HEK293 (cell line): Measurements from ENCODE around the gene TMEM187.

Source experiments
- KLF10 ChIP-seq: fragments of 450-650 bp; IDR thresholded peaks from 2 replicates; pipeline ENCODE4 v1.5.1; 2018; ENCODE audit warnings: missing biosample characterization, mild to moderate bottlenecking, missing genetic modification characterization
- OSR2 ChIP-seq: fragments of 450-650 bp; formaldehyde crosslinking; IDR thresholded peaks from 2 replicates; pipeline ENCODE4 v1.5.1; 2016; ENCODE audit warnings: missing biosample characterization, missing genetic modification characterization
- SETDB1 ChIP-seq: IDR thresholded peaks from one replicate; pipeline ENCODE4 v1.6.1; 2017; ENCODE audit warnings: mild to moderate bottlenecking, low read length, moderate library complexity, mixed read lengths; ENCODE audit not compliant: insufficient read length
- SP3 ChIP-seq: fragments of 450-650 bp; formaldehyde crosslinking; IDR thresholded peaks from 2 replicates; pipeline ENCODE4 v1.5.1; 2016; ENCODE audit warnings: missing biosample characterization, missing genetic modification characterization
- ZFP69B ChIP-seq: fragments of 450-650 bp; formaldehyde crosslinking; IDR thresholded peaks from 2 replicates; pipeline ENCODE4 v1.5.1; 2016; ENCODE audit warnings: missing biosample characterization, missing genetic modification characterization
- ZNF112 ChIP-seq: fragments of 450-650 bp; formaldehyde crosslinking; IDR thresholded peaks from 2 replicates; pipeline ENCODE4 v1.5.0; 2017; ENCODE audit warnings: missing biosample characterization, missing genetic modification characterization
- ZNF214 ChIP-seq: fragments of 450-650 bp; formaldehyde crosslinking; IDR thresholded peaks from 2 replicates; pipeline ENCODE4 v1.5.1; 2017; ENCODE audit warnings: missing biosample characterization, mild to moderate bottlenecking, missing genetic modification characterization, borderline replicate concordance
- ZNF223 ChIP-seq: fragments of 450-650 bp; formaldehyde crosslinking; IDR thresholded peaks from 2 replicates; pipeline ENCODE4 v1.5.1; 2016; ENCODE audit warnings: missing biosample characterization, missing genetic modification characterization
- ZNF610 ChIP-seq: fragments of 450-650 bp; formaldehyde crosslinking; IDR thresholded peaks from 2 replicates; pipeline ENCODE4 v1.5.1; 2016; ENCODE audit warnings: missing biosample characterization, missing genetic modification characterization, borderline replicate concordance
- ZNF677 ChIP-seq: fragments of 450-650 bp; IDR thresholded peaks from 2 replicates; pipeline ENCODE4 v1.5.0; 2018; ENCODE audit warnings: missing biosample characterization, mild to moderate bottlenecking, missing genetic modification characterization, moderate library complexity
- ZNF791 ChIP-seq: fragments of 450-650 bp; formaldehyde crosslinking; IDR thresholded peaks from 2 replicates; pipeline ENCODE4 v1.5.1; 2016; ENCODE audit warnings: missing biosample characterization, missing genetic modification characterization
- ZXDB ChIP-seq: fragments of 450-650 bp; formaldehyde crosslinking; IDR thresholded peaks from 2 replicates; pipeline ENCODE4 v1.5.1; 2016; ENCODE audit warnings: missing biosample characterization, missing genetic modification characterization
- TF ChIP-seq, protein P1 (sequence below): fragments of 450-650 bp; formaldehyde crosslinking; IDR thresholded peaks from 2 replicates; pipeline ENCODE4 v1.5.1; 2016; ENCODE audit warnings: missing biosample characterization, missing genetic modification characterization
- TF ChIP-seq, protein P2 (sequence below): fragments of 450-650 bp; formaldehyde crosslinking; IDR thresholded peaks from 2 replicates; pipeline ENCODE4 v1.5.1; 2016; ENCODE audit warnings: missing biosample characterization, missing genetic modification characterization, borderline replicate concordance
- TF ChIP-seq, protein P3 (sequence below): fragments of 450-650 bp; formaldehyde crosslinking; conservative IDR thresholded peaks from 2 replicates; pipeline ENCODE4 v1.5.1; 2016; ENCODE audit warnings: low read depth, missing biosample characterization, missing genetic modification characterization
- TF ChIP-seq, protein P4 (sequence below): fragments of 450-650 bp; formaldehyde crosslinking; IDR thresholded peaks from 2 replicates; pipeline ENCODE4 v1.5.0; 2017; ENCODE audit warnings: missing biosample characterization, missing genetic modification characterization, borderline replicate concordance
- TF ChIP-seq, protein P5 (sequence below): fragments of 450-650 bp; formaldehyde crosslinking; IDR thresholded peaks from 2 replicates; pipeline ENCODE4 v1.5.1; 2016; ENCODE audit warnings: missing biosample characterization, missing genetic modification characterization
- TF ChIP-seq, protein P6 (sequence below): fragments of 450-650 bp; formaldehyde crosslinking; IDR thresholded peaks from 2 replicates; pipeline ENCODE4 v1.5.1; 2016; ENCODE audit warnings: missing biosample characterization, missing genetic modification characterization, low read depth
- TF ChIP-seq, protein P7 (sequence below): fragments of 450-650 bp; formaldehyde crosslinking; IDR thresholded peaks from 2 replicates; pipeline ENCODE4 v1.5.1; 2016; ENCODE audit warnings: missing biosample characterization, missing genetic modification characterization, borderline replicate concordance

TMEM187 gene

DNA sequence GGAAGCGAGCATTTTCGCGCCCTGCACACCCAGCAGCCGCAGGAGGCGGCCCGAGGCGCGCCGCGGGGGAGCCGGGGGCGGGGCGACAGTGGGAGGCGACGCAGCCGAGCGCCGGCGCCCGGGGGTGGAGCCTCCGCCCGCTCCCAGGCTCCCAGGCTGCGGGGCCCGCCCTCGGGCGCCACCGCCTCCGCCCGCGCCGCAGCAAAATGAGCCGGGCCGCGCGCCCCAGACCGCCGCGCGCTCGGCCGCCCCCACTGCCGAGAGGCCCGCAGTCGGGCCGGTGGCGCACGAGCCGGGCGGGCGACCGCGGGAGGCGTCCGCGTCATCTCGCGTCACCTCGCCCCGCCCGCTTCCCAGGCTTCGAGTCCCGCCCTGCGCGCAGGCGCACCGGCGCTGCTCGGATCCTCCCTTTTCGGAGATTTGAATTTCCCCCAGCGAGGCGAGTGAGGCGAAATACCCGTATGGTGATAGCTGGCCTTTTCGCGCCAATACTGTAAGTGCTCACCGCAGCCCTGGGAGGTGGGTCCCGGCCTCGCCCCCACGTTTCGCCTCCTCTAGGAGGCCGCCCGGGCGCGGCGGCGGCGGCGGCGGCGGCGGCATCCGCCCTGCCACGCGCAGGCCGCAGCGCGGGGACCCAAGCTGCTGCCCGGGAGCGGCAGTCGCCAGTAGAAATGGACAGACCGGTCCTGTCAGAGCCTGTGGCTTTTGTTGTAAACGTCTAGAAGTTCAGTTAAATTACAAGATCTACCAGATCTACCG, at the start of gene TMEM187 (continued):
- TF ChIP-seq, protein P1, sequence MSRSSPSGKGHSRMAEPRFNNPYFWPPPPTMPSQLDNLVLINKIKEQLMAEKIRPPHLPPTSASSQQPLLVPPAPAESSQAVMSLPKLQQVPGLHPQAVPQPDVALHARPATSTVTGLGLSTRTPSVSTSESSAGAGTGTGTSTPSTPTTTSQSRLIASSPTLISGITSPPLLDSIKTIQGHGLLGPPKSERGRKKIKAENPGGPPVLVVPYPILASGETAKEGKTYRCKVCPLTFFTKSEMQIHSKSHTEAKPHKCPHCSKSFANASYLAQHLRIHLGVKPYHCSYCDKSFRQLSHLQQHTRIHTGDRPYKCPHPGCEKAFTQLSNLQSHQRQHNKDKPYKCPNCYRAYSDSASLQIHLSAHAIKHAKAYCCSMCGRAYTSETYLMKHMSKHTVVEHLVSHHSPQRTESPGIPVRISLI (tag by site-specific recombination), result no peak
- TF ChIP-seq ZNF610 (tag by site-specific recombination) (no peak), ZNF112 (tag by site-specific recombination) (no peak), ZNF223 (tag by site-specific recombination) (no peak), ZNF677 (tag by site-specific recombination) (0 out of 2 replicates have a peak, but pooled peaks have one; percentile 33), SP3 (tag by site-specific recombination) (peak; percentile 42), ZNF214 (tag by site-specific recombination) (no peak), KLF10 (tag by site-specific recombination) (peak; percentile 38; the same call in 1 of the 2 replicates), OSR2 (tag by site-specific recombination) (no peak), ZXDB (tag by site-specific recombination) (no peak), ZNF791 (tag by site-specific recombination) (no peak), SETDB1 (no peak), ZFP69B (peak; percentile 96)
- TF ChIP-seq, protein P2, sequence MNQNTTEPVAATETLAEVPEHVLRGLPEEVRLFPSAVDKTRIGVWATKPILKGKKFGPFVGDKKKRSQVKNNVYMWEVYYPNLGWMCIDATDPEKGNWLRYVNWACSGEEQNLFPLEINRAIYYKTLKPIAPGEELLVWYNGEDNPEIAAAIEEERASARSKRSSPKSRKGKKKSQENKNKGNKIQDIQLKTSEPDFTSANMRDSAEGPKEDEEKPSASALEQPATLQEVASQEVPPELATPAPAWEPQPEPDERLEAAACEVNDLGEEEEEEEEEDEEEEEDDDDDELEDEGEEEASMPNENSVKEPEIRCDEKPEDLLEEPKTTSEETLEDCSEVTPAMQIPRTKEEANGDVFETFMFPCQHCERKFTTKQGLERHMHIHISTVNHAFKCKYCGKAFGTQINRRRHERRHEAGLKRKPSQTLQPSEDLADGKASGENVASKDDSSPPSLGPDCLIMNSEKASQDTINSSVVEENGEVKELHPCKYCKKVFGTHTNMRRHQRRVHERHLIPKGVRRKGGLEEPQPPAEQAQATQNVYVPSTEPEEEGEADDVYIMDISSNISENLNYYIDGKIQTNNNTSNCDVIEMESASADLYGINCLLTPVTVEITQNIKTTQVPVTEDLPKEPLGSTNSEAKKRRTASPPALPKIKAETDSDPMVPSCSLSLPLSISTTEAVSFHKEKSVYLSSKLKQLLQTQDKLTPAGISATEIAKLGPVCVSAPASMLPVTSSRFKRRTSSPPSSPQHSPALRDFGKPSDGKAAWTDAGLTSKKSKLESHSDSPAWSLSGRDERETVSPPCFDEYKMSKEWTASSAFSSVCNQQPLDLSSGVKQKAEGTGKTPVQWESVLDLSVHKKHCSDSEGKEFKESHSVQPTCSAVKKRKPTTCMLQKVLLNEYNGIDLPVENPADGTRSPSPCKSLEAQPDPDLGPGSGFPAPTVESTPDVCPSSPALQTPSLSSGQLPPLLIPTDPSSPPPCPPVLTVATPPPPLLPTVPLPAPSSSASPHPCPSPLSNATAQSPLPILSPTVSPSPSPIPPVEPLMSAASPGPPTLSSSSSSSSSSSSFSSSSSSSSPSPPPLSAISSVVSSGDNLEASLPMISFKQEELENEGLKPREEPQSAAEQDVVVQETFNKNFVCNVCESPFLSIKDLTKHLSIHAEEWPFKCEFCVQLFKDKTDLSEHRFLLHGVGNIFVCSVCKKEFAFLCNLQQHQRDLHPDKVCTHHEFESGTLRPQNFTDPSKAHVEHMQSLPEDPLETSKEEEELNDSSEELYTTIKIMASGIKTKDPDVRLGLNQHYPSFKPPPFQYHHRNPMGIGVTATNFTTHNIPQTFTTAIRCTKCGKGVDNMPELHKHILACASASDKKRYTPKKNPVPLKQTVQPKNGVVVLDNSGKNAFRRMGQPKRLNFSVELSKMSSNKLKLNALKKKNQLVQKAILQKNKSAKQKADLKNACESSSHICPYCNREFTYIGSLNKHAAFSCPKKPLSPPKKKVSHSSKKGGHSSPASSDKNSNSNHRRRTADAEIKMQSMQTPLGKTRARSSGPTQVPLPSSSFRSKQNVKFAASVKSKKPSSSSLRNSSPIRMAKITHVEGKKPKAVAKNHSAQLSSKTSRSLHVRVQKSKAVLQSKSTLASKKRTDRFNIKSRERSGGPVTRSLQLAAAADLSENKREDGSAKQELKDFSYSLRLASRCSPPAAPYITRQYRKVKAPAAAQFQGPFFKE, result no peak
- TF ChIP-seq, protein P3, sequence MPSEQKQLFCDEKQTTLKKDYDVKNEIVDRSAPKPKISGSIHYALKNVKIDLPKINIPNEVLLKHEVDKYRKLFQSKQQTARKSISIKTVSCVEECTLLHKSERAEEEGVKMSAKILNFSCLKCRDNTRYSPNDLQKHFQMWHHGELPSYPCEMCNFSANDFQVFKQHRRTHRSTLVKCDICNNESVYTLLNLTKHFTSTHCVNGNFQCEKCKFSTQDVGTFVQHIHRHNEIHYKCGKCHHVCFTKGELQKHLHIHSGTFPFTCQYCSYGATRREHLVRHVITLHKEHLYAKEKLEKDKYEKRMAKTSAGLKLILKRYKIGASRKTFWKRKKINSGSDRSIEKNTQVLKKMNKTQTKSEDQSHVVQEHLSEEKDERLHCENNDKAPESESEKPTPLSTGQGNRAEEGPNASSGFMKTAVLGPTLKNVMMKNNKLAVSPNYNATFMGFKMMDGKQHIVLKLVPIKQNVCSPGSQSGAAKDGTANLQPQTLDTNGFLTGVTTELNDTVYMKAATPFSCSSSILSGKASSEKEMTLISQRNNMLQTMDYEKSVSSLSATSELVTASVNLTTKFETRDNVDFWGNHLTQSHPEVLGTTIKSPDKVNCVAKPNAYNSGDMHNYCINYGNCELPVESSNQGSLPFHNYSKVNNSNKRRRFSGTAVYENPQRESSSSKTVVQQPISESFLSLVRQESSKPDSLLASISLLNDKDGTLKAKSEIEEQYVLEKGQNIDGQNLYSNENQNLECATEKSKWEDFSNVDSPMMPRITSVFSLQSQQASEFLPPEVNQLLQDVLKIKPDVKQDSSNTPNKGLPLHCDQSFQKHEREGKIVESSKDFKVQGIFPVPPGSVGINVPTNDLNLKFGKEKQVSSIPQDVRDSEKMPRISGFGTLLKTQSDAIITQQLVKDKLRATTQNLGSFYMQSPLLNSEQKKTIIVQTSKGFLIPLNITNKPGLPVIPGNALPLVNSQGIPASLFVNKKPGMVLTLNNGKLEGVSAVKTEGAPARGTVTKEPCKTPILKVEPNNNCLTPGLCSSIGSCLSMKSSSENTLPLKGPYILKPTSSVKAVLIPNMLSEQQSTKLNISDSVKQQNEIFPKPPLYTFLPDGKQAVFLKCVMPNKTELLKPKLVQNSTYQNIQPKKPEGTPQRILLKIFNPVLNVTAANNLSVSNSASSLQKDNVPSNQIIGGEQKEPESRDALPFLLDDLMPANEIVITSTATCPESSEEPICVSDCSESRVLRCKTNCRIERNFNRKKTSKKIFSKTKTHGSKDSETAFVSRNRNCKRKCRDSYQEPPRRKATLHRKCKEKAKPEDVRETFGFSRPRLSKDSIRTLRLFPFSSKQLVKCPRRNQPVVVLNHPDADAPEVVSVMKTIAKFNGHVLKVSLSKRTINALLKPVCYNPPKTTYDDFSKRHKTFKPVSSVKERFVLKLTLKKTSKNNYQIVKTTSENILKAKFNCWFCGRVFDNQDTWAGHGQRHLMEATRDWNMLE, result no peak
- TF ChIP-seq, protein P4, sequence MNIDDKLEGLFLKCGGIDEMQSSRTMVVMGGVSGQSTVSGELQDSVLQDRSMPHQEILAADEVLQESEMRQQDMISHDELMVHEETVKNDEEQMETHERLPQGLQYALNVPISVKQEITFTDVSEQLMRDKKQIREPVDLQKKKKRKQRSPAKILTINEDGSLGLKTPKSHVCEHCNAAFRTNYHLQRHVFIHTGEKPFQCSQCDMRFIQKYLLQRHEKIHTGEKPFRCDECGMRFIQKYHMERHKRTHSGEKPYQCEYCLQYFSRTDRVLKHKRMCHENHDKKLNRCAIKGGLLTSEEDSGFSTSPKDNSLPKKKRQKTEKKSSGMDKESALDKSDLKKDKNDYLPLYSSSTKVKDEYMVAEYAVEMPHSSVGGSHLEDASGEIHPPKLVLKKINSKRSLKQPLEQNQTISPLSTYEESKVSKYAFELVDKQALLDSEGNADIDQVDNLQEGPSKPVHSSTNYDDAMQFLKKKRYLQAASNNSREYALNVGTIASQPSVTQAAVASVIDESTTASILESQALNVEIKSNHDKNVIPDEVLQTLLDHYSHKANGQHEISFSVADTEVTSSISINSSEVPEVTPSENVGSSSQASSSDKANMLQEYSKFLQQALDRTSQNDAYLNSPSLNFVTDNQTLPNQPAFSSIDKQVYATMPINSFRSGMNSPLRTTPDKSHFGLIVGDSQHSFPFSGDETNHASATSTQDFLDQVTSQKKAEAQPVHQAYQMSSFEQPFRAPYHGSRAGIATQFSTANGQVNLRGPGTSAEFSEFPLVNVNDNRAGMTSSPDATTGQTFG (tag by site-specific recombination), result no peak
- TF ChIP-seq, protein P5, sequence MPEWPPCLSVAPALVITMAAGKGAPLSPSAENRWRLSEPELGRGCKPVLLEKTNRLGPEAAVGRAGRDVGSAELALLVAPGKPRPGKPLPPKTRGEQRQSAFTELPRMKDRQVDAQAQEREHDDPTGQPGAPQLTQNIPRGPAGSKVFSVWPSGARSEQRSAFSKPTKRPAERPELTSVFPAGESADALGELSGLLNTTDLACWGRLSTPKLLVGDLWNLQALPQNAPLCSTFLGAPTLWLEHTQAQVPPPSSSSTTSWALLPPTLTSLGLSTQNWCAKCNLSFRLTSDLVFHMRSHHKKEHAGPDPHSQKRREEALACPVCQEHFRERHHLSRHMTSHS (tag by site-specific recombination), result no peak
- TF ChIP-seq, protein P6, sequence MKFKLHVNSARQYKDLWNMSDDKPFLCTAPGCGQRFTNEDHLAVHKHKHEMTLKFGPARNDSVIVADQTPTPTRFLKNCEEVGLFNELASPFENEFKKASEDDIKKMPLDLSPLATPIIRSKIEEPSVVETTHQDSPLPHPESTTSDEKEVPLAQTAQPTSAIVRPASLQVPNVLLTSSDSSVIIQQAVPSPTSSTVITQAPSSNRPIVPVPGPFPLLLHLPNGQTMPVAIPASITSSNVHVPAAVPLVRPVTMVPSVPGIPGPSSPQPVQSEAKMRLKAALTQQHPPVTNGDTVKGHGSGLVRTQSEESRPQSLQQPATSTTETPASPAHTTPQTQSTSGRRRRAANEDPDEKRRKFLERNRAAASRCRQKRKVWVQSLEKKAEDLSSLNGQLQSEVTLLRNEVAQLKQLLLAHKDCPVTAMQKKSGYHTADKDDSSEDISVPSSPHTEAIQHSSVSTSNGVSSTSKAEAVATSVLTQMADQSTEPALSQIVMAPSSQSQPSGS (tag by site-specific recombination), result no peak
- TF ChIP-seq, protein P7, sequence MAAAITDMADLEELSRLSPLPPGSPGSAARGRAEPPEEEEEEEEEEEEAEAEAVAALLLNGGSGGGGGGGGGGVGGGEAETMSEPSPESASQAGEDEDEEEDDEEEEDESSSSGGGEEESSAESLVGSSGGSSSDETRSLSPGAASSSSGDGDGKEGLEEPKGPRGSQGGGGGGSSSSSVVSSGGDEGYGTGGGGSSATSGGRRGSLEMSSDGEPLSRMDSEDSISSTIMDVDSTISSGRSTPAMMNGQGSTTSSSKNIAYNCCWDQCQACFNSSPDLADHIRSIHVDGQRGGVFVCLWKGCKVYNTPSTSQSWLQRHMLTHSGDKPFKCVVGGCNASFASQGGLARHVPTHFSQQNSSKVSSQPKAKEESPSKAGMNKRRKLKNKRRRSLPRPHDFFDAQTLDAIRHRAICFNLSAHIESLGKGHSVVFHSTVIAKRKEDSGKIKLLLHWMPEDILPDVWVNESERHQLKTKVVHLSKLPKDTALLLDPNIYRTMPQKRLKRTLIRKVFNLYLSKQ (tag by site-specific recombination), result no peak
